Mammary epithelial cell (primary cell): ENCODE results near the gene GLDC.

Experiments used
- CTCF ChIP-seq, 2 donors: IDR thresholded peaks in 1 of 2; conservative IDR thresholded peaks in 1 of 2; 2 replicates each; pipeline ENCODE4 v1.5.1; 2011 to 2012; ENCODE audit warnings: inconsistent platforms in 2 of 2, low read length in 2 of 2, mild to moderate bottlenecking in 2 of 2, control low read depth in 1 of 2, low read depth in 1 of 2; ENCODE audit not compliant: insufficient read depth in 1 of 2; ENCODE audit errors: extremely low read depth in 1 of 2
- EZH2 ChIP-seq: IDR thresholded peaks from 2 replicates; pipeline ENCODE4 v1.6.1; 2012; ENCODE audit warnings: low read length, inconsistent platforms, borderline replicate concordance

DNA sequence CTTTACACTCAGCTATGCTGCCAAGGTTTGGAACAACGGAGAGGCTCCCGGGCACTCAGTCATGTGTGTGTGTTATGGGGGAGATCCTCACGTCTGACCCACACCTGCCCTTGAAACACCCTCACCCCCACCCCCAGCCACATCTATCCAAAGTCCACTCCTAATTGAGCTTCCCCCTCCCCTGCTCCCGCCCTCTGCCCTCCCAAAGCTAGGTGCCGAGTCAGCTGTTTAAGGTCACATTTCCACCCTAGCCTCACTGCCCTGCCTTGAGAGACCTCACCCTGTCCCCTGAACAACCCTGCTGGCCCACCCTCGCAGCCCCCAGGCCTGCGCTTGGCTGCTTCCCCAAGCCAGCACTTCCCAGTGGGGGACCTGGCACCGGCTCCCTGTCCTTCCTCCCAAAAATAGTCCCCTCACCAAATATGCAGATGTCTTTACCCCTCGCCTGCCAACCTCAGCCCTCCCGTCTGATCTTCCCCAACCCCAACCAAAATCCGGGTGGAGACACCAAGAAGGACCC lies 36.0 kb downstream of the GLDC start:
- no peak for TF ChIP-seq CTCF (conservative IDR thresholded peaks at IDR 0.05 in 1 of 2, IDR thresholded peaks at IDR 0.05 in 1 of 2; ENCODE audit: extremely low read depth in 1 of 2, insufficient read depth in 1 of 2, low read depth in 1 of 2, low read length in 2 of 2)
- TF ChIP-seq EZH2 = no peak
